Measurements from ENCODE around the gene ZFP1. TPM values are rescaled to one million over a fixed set of nuclear protein-coding genes. Genes with fewer than 3 reads are reported as not detected.

The ZFP1 gene
- total and polyA plus RNA-seq, 9 of the 15 experiments (the other 6 are each of a cell fraction or from before 2014, with no cell fraction given): 2.6 to 14.7 (median 11.6) TPM

- TF ChIP-seq THRB (CRISPR knock-in tag; conservative IDR thresholded peaks at IDR 0.05) (no peak), MBD1 (CRISPR knock-in tag; IDR thresholded peaks at IDR 0.05) (no peak), MAFK (IDR thresholded peaks at IDR 0.05; ENCODE audit: low read length) (no peak), HDAC6 (IDR thresholded peaks at IDR 0.05; ENCODE audit: low read depth, low read length) (no peak), FOXJ2 (tag; IDR thresholded peaks at IDR 0.05) (no peak)
Observed at GRCh38 chr16:75103994-75104393, 44.3 kb upstream of the ZFP1 start (continued).

GRCh38 chr16:75104836-75105235 lies 43.5 kb upstream of the ZFP1 start:
- no peak overlapping the region for H3K9ac ChIP-seq (ENCODE audit: insufficient read depth in 1 of 2, low read depth in 2 of 2, low read length in 2 of 2)
- ChIA-PET CTCF (ENCODE audit: low intra/inter-chr PET ratio) (no interaction called here), POLR2A (interaction anchor here (2.2 kb wide), 1 partner anchor 18 kb away, joined by 6 read pairs; no protein-coding TSS in a partner anchor)
- no peaks in the 10 kb centered on the region for H3K27me3 ChIP-seq (ENCODE audit: control insufficient read depth in 2 of 2, insufficient read depth in 2 of 2, low read length in 2 of 2)
- no peaks in the 10 kb centered on the region for H3K9me1 ChIP-seq (ENCODE audit: control insufficient read depth, insufficient read depth, low read length)
- ATAC-seq: no peak
- intact Hi-C loops (cut with micrococcal nuclease): no loop called here
- WGBS (ENCODE audit: insufficient coverage, low coverage, missing lambda C conversion rate): 96% methylated on average over 10 of the region's 11 CpGs
- H3K4me3 ChIP-seq: no peak overlapping the region
- no peaks in the 10 kb centered on the region for H4K20me1 ChIP-seq (replicated peaks; ENCODE audit: control insufficient read depth, insufficient read depth, low read length)
- H2AFZ ChIP-seq (ENCODE audit: low read depth, low read length): no peak overlapping the region
- in situ Hi-C loops (cut with MboI): loop anchor here (5.0 kb wide), 1 partner anchor 113 kb away; no protein-coding TSS in a partner anchor
- H3K27ac ChIP-seq (ENCODE audit: extremely low read depth, low read depth, low read length): no peak overlapping the region
- no peak for FAIRE-seq
- no peaks in the 10 kb centered on the region for H3K79me2 ChIP-seq (ENCODE audit: control insufficient read depth, insufficient read depth, low read length)
- peaks cover 25% of the 10 kb centered on the region; the same call in 2 of the 3 replicates for H3K36me3 ChIP-seq (ENCODE audit: control insufficient read depth, insufficient read depth, low read length)
- BruUV-seq (replicated peaks): no TSS peak
- peaks cover 4 to 18% of the 10 kb centered on the region in 2 experiments; a peak in 3 of 5 replicates for H3K4me1 ChIP-seq (replicated peaks in 1 of 2; ENCODE audit: control insufficient read depth in 2 of 2, insufficient read depth in 2 of 2, low read length in 2 of 2)
- no peak overlapping the region for H3K4me2 ChIP-seq (ENCODE audit: insufficient read depth, low read length)
- no peak for TF ChIP-seq KHSRP (IDR thresholded peaks at IDR 0.05)
- TF ChIP-seq ZFP1 (CRISPR knock-in tag; IDR thresholded peaks at IDR 0.05): no peak
- no peak for TF ChIP-seq KDM4B (IDR thresholded peaks at IDR 0.05; ENCODE audit: borderline replicate concordance in 2 of 2, low read depth in 1 of 2)
- no peak for TF ChIP-seq NR2F6 (CRISPR knock-in tag; IDR thresholded peaks at IDR 0.05)
- no peak for TF ChIP-seq GTF3C2 (IDR thresholded peaks at IDR 0.05; ENCODE audit: borderline replicate concordance, extremely low read depth, insufficient read length)
- TF ChIP-seq PTRF (tag; IDR thresholded peaks at IDR 0.05): no peak
- no peaks in the 10 kb centered on the region for H3K9me3 ChIP-seq (replicated peaks; ENCODE audit: control insufficient read depth, insufficient read depth, low read depth, low read length)
- no peak for DNase-seq (ENCODE audit: extremely low read depth in 1 of 4, low spot score in 3 of 4)

Data from K562 (cell line).